Inferior parietal cortex (tissue), 1 donor: ENCODE data around the gene PRKACB.
"Not testable (repeated sequence)": the region's sequence is repeated elsewhere in the genome, so short reads cannot be mapped to it uniquely, and the experiment has no call there.

Experiments
- DNase-seq: peaks from one replicate; pipeline ENCODE4 v3.0.0-alpha.2; 2016; ENCODE audit errors: extremely low spot score

Gene PRKACB

GRCh38 chr1:84143796-84144565 lies at the start of gene PRKACB:
Gene PRKACB (plus strand): TSS chr1:84144271. CDS start chr1:84144362, 91 bp downstream.
- no peak for DNase-seq

DNA sequence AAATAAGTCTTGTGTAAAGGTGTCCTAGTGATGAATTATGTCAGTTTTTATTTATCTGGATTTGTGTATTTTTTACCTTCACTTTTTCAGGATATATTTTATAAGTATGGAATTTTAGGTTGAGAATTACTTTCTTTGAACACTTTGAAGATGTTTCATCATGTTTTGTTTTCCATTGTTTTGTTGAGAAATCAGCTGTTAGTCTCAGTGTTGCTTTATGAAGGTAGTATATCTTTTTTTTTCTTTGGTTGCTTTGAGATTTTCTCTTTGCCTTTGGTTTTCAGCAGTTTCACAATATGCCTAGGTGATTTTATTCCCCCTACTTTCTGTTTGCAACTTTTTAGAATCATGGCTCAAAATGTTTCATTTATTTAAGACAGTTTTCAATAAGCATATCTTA lies 48.8 kb upstream of the PRKACB start:
- DNase-seq, result no peak

DNA sequence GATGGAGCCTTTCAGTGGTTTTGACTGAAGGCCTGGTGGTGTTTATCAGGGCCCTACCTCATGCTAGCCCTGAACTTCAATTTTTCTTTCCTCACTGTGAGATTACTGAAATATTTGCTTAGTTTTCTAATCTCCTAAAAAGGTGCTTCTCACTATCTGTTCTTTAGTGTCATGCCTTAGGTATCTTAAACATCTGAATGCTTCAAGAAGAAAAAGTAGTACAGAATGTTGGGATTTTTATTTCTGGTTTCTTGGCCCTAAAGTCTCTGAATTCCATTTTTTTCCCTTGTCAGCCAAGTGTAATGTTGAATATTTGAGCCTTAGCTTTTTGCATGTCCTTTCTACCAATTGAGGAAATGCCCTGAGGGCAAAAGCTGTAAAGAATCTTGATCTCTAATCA lies 47.9 kb upstream of the PRKACB start:
- no peak for DNase-seq

- DNase-seq, result no peak
Measured at GRCh38 chr1:84101204-84101603, 42.9 kb upstream of the PRKACB start.

DNA sequence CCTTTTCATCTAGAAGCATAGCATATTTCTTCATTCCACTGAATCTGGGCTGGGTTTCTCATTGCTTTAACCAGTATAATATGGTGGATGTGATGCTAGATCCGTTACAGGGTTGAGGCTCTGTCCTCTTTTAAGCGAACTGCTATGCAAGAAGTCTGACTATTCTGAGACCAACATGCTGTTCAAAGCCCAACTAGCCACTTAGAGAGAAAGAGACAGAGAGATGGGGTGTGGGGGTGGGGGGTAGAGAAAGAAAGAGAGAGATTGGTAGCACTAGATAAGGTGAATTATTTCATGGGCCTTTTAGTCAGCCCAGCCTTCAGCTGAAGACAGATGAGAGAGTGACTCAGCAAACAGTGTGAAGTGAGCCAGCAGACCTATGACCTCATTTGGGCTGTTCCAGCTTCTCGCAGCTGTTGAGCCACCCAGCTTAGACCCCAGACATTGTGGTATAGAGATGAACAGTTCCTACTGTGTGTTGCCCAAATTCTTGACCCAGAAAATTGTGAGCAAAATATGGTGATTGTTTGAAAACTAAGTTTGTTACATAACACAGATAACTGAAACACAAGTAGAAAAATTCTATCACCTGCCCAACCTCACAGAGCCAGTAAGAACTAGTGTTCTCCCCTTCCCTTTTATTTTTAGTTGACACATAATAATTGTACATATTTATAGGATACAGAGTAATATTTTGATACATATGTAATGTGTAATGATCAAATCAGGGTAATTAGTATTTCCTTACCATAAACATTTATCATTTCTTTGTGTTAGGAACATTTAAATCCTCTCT lies 40.7 kb upstream of the PRKACB start:
- peak; percentile 76 for DNase-seq

- DNase-seq, result not testable (repeated sequence)
Measured at GRCh38 chr1:84107538-84107937, 36.5 kb upstream of the PRKACB start.

GRCh38 chr1:84107955-84108354 lies 36.1 kb upstream of the PRKACB start:
- no peak for DNase-seq

DNA sequence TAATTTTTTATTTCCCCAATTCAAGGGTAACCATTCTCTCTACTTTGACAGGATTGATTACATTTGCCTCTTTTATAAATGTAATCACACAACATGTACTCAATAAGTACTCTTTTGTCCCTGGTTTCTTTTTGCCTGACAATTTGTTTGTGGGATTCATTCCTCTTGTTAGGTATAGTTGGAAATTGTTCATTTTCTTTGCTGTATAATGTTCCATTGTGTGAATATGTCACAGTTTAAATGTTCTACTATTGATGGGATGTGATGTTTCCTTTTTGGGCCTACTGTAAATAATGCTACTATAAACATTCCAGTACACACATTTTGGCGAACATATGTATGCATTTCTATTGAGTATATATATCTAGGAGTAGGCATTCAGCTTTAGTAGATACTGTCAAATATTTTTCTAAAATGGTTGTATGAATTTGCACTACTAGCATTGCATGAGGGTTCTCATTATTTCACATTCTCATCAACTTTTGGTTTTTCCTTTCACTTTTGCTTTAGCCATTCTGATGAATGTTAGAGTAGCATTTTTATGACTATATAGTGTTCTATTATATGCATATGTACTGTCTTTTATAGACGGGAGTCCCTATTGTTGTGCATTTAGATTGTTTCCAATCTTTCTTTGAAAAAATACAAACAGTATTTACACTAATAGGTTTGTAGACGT lies 35.0 kb upstream of the PRKACB start:
- DNase-seq, result no peak

DNA sequence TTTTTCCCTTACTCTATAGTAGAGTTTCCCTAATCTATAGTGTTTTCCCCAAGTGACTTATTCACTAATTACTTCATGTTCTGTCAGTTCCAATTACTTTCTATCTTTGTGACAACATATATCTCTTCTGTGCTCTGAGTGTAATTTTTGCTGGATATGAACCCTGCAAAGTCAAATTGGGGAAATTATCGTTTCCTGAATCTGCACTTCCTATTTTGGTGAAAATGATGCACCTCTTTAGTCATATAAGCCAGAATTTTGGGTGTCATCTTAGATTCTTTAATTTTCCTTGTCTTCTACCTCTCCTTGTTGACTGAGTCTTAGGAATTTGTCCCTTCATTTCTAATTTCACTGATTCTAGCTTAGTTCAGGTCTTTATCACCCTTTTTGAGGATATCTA lies 33.4 kb upstream of the PRKACB start:
- DNase-seq, result no peak

GRCh38 chr1:84116558-84116957 lies 27.5 kb upstream of the PRKACB start:
- DNase-seq, result no peak

DNA sequence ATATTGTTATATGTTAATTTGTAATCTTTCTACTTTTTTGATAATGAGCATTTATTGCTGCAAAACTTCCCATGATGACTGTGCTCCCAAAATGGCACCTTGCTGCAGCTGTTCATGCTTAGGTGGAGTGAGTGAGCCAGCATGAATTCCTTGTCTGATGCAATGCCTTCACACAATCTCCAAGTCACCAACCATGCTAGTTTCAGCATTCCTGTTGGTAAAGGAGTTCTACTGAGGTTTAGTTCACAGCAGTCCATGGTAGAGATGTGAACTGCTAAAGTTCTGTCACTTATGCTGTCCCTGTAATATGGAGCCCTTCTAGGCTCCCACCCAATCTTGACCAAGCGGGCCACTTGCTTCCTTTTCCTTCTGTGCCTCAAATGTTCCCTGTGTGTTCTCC lies 26.2 kb upstream of the PRKACB start:
- DNase-seq, result no peak

DNA sequence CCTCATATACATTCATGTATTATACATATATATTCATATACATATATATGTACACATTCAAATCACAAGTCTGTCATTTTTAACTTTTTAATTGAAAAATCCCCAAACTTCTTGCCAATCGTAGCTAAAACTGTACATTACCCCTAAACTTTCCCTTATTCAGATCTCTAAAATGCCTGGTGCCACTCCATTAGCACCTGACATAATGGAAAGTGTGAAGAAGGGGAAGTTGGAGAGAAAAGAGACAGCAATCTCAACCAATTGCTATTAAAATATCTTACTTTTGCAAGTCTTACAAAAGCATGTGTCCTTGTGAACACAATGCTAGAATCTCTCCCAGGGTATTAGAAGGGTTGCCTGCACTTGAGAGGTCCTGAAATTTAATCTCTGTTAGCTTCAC lies 22.7 kb upstream of the PRKACB start:
- DNase-seq, result no peak

DNA sequence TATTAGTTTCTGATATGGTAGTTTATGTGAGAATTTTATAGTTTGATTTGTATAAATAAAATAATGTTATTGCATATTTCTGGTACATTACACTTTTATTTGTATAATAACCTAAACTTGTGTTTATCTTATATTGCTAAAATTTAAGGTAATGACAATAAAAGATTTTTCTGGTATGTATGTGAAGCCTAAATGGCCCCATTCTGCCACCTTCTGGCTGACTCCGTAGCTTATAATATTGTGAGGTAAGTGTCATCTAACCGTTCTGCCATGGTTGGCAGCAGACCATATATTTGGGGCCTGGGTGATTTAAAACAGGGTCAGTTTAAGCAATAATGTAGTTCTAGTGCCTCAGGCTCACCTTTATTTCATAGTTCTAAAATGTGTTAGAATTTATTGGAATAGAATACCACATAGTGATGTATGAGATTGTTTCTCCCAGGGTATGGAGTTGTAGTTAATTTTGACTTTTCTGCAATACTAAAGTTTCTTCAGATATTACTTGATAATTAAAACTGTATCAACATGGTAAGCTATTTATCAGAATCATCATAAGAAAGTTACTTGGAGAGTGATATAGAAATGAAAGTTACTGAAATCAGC lies 21.2 kb upstream of the PRKACB start:
- DNase-seq, result peak; percentile 83

GRCh38 chr1:84133479-84133878 lies 10.6 kb upstream of the PRKACB start:
- DNase-seq, result no peak

GRCh38 chr1:84135341-84135740 lies 8.7 kb upstream of the PRKACB start:
- DNase-seq, result no peak

DNA sequence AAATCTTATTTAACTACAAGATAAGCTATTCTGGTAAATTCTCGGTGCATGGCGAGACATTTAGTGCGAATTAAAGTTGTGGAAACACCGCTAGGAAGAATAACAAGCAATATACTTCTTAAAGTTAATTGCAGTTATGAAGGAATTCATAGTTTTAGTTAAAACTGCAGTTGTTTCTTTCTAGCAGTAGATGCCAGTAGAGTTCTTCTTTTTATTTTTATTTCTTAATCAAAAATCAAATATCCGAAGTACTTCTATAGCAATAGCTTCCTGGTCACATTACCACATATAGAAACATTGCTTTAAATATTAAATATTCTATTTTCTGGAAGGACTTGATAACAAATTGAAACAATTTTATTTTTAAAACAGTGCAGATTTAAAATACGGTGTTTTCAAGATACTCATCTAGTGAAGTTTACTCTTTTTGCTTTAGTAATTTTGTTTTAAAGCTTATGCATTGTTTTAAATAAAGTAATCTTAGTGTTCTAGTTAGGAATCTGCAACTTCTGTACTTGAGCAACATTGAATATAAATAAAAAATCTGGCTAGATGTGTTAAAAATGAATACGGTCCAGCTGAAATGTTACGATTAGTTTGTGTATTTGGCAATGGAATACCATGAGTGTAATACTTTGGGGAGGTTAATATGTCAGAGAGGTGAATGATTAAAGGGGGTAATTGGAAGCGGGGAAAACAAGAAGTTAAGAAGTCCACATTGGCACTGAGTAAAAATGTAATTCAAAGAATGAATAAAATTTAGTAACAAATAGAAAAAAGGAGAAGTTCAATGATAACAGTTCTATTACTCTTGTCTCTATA lies 2.7 kb upstream of the PRKACB start:
- DNase-seq, result peak; percentile 55

DNA sequence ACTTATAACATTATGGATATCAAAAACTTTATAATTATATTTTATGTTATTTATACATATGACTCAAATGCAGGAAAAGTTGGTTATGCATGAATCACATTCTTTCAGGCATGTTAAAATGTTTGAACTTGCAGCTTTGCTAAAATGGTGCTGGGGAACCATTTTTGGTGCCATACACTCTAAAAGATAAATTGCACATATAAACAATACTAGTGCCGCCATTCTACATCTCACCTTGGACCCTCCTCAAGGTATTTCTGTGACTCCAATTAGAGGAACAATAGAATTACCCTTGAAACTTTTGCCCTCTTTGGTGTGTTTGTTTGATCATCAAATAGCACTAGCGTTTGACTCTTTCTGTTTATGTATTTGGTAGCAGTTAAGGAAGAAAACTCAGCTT lies 997 bp downstream of the PRKACB start:
- DNase-seq, result no peak

GRCh38 chr1:84146411-84147032 lies 2.5 kb downstream of the PRKACB start:
- no peak for DNase-seq

- DNase-seq, result no peak
Measured at GRCh38 chr1:84148758-84149157, 4.7 kb downstream of the PRKACB start.

DNA sequence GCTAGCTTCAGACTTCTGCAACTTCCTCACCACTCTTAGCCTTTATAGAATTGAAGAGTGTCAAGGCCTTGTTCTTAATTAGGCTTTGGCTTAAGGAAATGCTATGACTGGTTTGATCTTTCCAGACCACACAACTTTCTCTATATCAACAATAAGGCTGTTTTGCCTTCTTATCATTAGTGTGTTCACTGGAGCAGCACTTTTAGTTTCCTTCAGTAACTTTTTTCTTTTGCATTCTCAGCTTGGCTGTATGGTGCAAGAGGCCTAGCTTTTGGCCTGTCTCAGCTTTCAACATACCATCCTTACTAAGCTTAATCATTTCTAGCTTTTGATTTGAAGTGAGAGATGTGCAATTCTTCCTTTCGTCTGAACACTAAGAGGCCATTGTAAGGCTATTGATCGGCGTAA lies 8.6 kb downstream of the PRKACB start:
- no peak for DNase-seq

GRCh38 chr1:84155517-84155916 lies 11.4 kb downstream of the PRKACB start:
- DNase-seq, result no peak
